ENCODE results near the gene TTLL11.
"Not testable (repeated sequence)": the region's sequence is repeated elsewhere in the genome, so short reads cannot be mapped to it uniquely, and the experiment has no call there.

Gene TTLL11

GRCh38 chr9:121901616-121902015 lies 191.5 kb downstream of the TTLL11 start:
- no peak for DNase-seq (ENCODE audit: low spot score)

GRCh38 chr9:121900163-121900562 lies 192.9 kb downstream of the TTLL11 start:
- no peak for DNase-seq (ENCODE audit: low spot score)

GRCh38 chr9:121898856-121899255 lies 194.3 kb downstream of the TTLL11 start:
- DNase-seq (ENCODE audit: low spot score), result no peak

DNA sequence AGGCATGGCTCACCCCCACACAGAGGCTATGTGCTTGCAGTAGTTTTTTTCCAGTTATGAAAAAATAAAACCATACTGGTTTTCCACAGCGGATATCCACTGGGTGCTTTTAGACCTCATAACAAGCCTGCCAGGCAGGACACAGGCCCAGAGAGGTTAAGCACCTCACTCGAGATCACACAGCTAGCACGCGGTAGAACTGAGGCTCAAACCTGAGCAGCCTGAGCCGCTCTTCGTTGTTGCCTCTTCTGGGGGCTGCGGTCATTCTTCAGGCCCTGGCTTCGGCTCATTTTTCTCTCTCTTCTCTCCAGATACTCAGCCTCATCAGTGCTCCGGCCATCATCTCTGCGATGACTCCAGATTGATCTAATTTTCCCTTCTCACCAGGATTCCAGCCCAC lies 196.0 kb downstream of the TTLL11 start:
- DNase-seq (ENCODE audit: low spot score), result no peak

DNA sequence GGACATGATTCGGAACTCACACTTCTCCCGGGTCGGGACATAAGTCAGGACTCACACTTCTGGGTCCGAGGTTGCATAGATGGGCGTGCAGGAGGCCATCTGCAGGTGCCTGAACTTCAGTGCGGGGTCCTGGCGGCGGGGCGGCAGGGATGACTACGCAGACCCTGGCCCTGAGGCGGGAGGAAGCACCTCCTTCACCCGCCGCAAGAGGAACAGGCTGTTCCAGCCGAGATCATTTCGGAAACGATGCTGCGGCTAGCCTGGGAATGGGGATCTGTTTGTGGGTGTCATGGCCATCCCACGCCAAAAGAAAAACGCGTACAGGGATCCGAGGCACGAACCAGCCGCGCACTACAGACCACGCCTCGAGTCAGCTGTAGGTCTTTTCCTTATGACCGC lies 196.6 kb downstream of the TTLL11 start:
- no peak for DNase-seq (ENCODE audit: low spot score)

GRCh38 chr9:121895818-121896544 lies 197.1 kb downstream of the TTLL11 start:
- DNase-seq (ENCODE audit: low spot score), result no peak

DNA sequence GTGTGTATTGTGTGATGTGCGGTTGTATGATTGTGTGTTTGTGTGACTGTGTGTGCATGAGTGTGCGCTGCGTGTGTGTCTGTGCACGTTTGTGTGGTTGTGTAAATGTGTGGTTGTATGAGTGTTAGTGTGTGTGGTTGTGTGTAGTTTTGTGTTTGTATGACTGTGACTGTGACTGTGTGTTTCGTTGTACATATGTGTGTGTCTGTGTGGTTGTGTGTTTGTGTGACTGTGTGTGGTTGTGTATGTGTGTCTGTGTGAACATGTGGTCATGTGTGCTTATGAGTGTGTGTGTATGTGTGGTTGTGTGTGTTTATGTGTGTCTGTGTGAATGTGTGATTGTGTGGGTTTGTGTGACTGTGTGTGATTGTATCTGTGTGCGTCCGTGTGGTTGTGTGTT lies 197.8 kb downstream of the TTLL11 start:
- DNase-seq (ENCODE audit: low spot score), result no peak

DNA sequence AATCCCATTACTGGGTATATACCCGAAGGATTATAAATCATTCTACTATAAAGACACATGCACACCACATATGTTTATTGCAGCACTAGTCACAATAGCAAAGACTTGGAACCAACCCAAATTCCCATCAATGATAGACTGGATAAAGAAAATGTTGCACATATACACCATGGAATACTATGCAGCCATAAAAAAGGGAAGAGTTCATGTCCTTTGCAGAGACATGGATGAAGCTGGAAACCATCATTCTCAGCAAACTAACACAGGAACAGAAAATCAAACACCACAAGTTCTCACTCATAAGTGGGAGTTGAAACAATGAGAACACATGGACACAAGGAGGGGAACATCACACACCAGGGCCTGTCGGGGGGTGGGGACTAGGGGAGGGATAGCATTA lies 198.7 kb downstream of the TTLL11 start:
- not testable (repeated sequence) for DNase-seq (ENCODE audit: low spot score)

DNA sequence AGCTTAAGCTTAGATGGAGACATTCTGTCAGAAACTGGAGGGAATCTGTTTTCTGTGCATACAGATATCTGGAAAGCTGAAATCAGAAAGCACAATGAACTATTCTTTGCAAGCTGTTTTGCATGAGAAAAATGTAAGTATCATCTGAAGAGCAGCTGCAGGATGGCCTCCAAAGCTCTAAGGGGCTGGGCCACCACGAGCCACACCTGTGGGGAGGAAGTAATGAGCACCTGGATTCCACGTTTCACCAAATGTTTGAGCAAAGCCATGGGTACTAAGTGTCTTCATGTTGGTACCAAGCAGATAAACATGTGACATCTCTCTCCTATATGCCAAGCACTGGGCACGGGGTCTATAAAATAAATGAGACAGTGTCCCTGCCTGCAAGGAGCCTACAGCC lies 199.3 kb downstream of the TTLL11 start:
- no peak for DNase-seq (ENCODE audit: low spot score)

- no peak for DNase-seq (ENCODE audit: low spot score)
Observed at GRCh38 chr9:121892706-121893105, 200.4 kb downstream of the TTLL11 start.

DNA sequence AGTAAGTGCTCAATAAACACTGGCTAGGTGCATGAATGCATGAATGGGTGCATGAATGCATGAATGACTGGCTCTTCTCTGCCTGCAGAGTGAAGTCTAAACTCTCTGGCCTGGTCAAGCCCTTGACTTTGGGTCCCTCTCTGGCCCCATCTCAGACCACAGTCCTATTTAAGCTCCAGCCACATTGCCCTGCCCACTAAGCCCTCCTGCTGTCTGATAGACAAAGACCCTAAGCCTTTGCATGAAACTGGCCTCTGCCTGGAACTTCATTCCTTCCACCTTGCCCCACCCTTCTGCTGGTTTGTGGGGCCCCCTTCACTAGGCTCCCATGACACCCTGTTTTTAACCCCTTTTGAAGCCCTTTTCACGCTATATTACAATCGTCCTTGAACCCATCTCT lies 202.4 kb downstream of the TTLL11 start:
- DNase-seq (ENCODE audit: low spot score), result no peak

- no peak for DNase-seq (ENCODE audit: low spot score)
Observed at GRCh38 chr9:121889990-121890563, 203.0 kb downstream of the TTLL11 start.

DNA sequence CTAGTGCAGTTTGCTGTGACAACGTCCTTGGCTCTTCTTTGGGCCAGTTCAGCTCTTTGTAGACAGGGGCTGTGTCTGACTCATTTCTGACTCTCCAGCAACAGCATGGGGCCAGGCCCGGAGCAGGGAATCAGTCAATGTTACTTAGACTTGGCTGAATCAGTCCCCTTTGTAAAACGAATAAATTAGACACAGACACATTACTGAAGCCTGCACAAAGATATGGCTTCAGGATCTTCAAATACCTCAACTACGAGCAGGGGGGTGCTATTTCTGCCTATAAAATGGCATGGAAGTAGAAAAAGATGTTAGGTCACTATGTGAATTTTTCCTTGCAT lies 204.7 kb downstream of the TTLL11 start:
- no peak for DNase-seq (ENCODE audit: low spot score)

DNA sequence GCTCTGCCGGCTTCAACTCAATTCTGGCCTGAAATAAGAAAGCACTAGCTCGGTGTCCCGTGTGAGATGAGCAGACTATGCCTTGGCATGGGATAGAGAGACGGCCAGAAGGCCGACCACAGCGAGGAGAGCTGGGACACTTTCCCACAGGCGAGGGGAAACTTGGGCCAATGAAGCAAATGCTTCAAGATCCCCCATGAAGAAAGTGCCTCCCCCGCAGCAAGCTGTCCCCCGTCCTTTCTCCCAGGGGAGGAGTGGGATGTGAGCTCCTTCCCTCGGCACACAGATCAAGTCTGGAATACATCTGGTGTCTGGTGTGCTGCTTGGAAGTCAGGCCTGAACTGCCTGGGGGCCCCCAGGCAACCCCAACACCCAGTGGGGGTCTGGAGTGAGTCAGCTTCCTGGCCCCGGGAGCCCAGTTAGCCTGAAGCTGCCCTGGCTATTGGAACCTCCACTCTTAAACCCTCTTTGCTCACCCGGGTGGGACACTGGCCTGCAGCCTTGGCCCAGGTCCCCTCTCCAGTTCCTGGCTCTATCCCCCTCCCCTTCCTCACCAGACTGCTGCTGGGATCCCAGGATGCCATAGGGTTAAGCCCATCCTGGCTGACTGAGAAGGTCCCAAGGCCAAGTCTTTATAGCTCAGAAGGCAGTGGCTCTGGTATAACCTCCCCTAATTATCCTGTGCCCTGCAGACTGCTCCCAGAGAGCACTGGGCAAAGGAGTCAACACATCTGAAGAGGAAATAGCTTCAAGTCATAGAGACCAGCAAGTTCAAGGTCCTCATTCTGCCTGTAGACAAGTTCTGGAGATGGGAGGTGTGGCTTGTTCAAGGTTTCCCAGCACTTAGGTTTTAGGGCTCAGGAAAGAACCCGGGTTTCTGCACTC lies 205.3 kb downstream of the TTLL11 start:
- no peak for DNase-seq (ENCODE audit: low spot score)

- DNase-seq (ENCODE audit: low spot score), result no peak
Observed at GRCh38 chr9:121886759-121887485, 206.2 kb downstream of the TTLL11 start.

- DNase-seq (ENCODE audit: low spot score), result no peak
Observed at GRCh38 chr9:121885345-121885901, 207.7 kb downstream of the TTLL11 start.

DNA sequence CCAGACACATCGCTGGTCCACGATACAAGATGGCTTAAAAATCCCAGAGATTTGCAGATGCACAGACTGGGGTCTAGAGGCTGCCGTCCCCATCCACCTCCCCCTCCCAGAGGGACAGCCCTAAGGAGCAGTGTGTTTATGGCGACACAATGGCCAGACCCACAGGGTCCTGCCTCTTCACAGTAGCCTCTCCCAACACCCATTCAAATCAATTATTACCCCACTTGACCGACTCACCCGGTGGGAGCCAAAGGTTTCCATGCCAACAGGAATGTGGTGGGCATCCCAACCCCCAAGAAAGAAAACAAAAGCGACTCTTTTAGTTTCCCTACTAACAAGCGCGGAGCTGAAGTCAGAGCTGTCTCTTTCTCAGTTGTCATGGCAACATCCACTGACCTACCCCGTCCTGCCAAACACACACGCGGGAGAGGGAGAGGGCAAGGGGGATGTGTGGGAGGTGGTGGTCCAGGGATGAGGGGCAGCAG lies 209.0 kb downstream of the TTLL11 start:
- peak; percentile 71 for DNase-seq (ENCODE audit: low spot score)

GRCh38 chr9:121883281-121884056 lies 209.6 kb downstream of the TTLL11 start:
- no peak for DNase-seq (ENCODE audit: low spot score)

DNA sequence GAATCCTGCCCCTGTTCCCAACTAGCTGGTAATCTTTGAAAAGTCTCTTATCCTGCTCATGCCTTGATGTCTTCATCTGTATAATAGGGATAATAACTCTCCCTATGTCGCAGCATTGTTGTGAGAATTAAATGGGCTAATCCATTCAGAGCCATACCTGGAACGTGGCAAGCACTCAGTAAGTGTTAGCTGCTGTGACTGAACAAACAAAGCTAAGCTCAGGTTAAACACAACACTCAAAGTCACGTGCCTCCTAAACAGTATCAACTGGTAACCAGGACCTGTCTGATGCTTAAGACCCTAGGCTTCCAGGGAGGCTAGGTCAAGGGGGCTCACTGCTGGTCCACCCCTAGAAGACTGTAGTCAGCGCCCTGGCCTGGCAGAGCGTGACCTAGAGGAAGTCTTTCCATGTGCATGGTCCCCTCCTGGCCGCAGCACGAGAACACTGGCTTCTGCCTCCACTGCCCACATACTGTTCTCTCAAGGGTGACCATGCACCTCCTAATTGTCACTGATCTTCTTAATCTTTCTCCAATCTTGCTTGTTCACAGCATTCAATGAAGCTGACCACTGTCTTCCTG lies 211.1 kb downstream of the TTLL11 start:
- no peak for DNase-seq (ENCODE audit: low spot score)

DNA sequence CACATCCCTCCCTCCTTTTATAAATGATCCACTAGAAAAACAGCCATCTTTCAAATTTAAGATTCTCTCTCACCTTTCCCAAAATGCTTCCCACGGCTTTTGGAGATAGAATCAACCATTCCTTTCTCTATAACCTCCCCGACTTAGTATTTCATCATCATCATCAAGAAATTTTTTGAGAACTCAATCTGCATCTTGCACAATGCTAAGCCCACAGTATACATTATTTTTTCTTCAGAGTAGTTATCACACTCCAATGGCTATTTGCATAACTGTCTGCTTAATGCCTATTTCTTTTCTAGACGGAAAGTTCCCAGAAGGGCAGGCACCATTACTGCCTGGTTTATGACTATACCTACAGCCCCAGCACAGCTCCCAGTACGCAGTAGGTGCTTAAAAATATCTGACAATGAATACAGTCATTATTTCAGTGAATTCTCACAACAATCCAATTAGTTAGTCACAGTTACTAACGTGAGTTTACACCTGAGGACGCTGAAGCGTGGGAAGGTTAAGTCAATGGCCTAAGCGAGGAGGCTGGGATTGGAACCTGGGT lies 212.7 kb downstream of the TTLL11 start:
- no peak for DNase-seq (ENCODE audit: low spot score)

Data from globus pallidus (tissue), 1 donor.